Stimulated activated CD4-positive, alpha-beta T cell treated with anti-CD3 and anti-CD28 coated beads, TNF-alpha, amount 100 ng/mL, for 4 hours (primary cell): ENCODE measurements around the gene MAN1C1.
"Not testable (repeated sequence)": the region's sequence is repeated elsewhere in the genome, so short reads cannot be mapped to it uniquely, and the experiment has no call there.

Experiments
- DNase-seq, 3 experiments: peaks; one replicate each; pipeline ENCODE4 v3.0.0-alpha.2; 2020; ENCODE audit warnings: low read depth in 3 of 3

MAN1C1 gene

DNA sequence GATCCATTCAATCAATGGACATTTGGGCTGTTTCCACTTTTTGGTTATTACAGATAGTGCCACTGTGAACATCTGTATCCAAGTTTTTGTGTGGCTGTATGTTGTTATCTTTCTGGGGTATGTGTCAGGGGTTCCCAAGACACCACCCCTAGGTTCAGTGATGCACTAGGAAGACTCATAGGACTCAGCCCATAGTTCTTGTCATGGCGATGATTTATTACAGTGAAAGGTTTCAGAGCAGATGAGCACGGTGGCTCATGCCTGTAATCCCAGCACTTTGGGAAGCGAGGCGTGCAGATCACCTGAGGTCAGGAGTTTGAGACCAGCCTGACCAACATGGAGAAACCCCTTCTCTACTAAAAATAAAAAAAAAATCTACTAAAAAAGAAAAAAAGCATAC lies 64.1 kb downstream of the MAN1C1 start:
- DNase-seq, result no peak

DNA sequence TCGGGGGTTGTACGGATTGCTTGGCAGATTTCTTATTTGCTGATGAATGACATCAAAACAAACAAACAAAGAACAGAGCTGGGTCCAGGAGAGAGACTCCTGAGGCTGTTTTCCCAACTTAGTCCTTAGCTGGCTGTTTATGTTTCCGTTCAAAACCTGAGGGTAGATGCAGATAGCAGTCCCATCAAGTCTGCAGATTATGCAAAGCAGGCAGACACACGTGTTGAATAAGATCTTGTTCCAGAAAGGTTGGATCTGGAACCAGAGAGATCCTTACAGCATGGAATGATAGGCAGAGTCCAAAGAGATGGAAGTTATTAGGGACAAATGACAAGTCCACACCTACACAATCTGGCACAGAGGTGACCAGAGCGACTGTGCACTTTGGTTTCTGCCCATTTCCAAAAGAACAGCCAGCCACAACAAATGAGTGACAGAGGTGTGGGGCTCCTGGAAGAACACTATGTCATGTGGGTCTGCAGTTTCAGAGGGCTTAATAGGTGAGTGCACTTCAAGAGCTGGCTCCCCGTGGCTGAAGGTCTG lies 65.5 kb downstream of the MAN1C1 start:
- no peak for DNase-seq

DNA sequence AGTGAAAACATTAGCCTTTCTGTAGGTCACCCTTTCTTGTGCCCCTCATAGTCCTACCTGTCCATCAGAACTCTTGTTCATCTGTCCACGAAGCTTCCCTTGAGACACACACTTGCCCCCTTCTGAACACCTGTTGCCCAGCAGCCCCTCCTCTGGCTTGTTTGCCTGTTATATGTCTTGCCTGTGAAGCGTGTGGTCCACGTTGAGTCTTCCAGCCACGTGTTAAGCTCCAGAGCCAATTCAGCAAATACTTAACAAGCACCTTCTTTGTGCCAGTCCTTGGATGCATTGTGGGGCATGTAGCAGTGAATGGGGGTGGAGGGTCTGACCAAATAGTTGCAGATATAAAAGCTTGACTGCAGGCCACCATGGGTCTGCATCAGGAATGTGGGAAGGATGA lies 66.6 kb downstream of the MAN1C1 start:
- DNase-seq, result no peak

DNA sequence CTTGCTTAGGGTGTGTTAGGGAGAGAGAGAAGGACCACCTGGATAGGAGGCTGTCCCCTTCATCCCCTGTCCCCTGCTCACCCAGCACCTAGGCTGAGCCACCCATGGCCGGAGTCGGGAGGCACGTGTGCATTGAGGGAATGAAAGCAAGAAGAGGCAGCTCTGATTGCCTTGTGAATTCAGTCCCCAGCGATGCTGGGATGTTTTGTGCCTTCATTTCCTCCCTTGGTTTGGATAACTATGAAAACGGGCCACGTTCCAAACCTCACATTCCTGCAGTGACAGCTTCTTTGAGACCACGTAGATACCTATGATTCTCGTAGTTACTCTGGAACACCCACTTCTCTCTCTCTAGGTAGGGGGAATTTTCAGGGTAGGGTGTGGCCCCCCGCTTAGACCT lies 67.1 kb downstream of the MAN1C1 start:
- DNase-seq, result no peak

DNA sequence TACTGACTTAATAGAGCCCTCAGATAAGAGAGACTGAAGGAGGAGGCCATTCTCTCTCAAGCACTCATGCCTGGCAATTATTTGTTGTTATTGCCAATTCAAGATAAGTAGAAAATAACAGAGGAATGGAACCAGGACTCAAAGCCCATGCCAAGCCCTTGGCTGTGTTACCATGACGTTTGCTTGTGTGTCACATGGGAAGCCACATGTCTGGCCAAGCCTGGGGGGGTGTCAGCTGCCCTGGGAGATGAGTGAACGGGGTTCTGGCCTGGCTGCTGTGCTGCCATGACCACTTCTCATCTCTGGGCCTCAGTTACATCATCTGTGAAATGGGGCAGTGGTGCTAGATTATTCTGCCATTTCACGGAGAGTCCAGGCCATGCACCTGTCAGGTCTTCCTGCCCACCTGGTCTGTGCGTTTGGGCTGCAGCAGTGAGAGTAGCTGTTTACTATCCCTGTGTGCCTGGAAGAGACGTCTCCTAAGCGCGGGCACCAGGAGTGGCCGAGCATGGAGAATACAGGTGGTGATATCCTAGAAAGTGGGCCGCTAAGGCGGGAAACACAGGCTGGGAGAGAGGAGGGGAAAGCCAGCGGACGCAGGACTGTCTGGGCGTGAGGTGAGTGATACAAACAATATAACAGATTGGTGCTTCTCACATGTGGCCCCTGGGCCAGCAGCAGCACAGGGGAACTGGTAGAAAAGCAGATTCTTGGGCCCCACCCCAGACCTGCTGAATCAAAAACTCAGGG lies 67.8 kb downstream of the MAN1C1 start:
- no peak for DNase-seq

DNA sequence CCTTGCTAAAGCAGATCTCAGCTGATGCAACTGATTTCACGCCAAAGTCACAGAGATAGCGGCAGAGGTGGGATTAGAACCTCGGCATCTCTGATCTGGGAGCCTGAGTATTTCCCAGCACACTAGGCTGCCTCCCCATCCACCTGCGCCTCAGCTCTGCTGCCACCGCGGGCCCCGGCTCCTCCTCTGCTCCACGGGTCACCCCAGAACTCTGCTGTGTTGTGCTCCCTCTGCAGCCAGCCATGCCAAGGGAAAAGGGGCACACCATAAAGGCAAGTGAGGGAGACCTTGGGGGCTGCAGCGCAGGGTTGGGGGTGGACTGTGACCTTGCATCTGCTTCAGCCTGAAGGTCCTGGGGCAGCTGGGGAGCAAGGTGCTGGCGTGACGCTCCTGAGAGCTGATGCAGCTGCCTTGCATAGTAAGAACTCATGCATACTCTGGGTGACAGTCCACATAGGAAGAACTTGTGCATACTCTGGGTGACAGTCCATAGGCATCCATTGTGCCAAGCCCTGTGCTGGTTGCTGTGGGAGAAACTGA lies 68.7 kb downstream of the MAN1C1 start:
- DNase-seq, result no peak

DNA sequence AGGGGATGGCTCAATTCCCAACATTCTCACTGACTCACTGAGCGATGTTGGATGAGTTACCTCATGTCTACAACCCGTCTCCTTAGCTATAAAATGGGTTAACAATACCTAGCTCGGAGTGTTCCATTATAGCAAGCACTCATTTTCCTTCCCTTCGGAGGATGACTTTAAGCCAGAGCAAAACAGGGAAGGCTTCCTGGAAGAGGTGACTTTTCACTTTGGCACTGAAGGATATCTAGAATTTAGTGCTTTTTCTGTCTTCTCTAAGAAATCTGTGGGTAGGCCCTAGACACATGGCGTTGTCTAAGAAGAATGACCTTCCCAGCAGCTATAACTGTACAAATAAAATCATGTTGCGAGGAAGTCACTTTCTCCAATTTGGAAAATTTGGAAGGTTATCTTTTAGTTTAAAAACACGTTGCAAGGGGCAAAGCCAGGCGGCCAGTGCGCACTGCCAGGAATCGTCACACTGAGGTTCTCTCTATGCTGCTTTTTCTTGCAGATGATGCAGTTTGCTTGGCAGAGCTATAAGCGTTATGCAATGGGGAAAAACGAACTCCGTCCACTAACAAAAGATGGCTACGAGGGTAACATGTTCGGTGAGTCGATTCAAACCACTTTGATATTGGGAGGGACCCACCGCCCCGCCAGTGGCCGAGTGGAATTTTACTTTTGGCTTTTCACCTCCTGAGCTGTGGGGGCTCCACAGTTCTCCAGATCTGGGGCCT lies 69.5 kb downstream of the MAN1C1 start:
- no peak for DNase-seq

DNA sequence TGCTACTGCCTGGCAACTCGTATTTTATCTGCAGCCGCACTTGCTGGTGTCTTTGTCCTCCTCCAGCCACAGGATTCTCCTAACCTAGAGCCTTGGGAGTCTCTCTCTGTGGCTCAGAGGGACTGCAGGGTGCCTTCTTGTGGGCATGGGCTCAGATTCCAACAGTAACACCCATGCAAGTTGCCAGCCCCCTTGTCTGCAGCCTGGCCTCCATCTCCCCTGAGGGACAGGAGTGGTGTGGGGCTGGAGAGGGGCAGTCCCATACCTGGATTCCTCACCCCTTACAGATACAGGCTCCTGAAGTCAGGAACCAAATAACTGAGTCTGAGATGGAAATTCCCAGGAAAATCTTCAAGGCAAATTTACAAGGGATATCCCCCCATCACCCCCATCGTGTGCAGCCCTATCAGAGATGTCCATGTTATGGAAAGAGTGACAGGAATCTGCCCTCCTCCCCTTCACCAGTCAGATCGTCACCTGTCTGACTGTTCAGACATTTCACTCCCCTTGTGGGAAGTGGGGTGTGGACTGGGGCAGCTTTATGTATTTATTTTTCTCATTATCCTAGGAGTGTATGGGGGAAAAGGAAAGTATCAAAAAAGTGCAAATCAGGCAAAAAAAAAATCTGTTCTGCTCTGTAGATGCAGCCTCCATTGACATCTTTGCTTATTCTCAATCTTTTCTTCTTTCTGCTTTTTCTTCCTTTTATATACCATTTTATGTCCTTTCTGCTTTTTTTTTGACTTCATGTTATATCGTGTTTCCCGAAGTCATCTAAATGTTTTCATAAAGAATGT lies 70.8 kb downstream of the MAN1C1 start:
- no peak for DNase-seq

DNA sequence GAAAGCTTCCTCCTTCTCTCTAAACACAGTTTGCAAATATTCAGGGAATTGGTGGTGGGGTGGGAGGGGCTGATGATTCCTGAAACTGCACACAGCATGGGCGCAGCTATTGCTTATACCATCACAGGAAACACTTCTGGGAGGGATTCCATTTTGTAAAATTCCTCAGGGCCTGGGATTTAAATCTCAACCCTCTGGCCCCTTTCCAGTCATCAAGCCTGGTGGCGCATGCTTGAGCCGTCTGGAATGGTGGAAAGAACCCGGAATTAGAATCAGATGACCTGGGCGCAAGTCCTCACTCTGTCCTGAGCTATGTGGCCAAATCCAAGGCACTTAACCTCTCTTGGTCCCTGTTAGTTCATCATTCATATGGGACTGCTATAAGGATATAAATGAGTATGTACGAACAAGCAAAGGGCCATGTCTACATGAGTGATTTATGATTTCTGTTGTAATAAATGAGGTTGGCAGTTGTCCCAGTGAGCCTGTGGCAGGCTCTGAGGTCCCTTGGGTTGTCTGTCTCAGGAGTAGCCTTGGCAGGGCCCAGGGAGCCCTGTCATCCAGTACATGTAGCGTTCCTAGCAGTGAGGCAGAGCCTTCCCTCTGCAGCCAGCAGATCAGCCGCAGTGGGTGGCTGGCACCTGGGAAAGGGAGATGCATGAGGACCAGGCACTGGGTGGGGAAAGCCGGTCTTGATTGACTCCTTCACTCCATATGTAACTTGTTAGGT lies 72.0 kb downstream of the MAN1C1 start:
- DNase-seq, result no peak

DNA sequence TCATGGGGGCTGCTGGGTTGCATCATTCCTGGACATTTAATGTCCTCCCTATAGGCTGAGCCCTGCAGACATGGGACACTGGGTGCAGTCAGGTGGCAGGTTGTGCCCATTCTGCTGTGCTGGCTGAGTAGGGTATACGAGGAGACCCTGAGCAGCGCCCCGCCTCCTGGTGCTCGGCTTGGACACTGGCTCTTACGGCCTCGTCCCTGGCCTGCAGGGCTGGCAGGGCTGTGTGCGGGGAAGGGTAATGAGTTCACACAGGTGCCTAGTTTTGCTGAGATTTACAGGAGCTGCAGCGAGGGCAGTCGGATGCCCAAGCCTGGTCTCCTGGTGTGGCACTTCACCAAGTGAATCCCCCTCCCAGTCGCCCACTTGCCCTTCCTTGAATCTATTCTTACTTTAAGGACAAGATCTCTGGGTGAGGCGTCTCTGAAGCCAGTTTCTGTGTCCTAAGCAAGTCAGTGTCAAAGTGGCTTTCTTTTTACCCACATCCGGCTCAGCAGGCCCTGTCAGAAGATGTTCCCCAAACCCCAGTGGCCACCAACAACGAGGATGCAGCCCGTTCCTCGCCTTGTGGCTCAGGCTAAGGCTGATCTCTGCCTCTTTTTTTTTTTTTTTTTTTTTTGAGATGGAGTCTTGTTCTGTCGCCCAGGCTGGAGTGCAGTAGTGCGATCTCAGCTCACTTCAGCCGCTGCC lies 73.2 kb downstream of the MAN1C1 start:
- DNase-seq, result no peak

DNA sequence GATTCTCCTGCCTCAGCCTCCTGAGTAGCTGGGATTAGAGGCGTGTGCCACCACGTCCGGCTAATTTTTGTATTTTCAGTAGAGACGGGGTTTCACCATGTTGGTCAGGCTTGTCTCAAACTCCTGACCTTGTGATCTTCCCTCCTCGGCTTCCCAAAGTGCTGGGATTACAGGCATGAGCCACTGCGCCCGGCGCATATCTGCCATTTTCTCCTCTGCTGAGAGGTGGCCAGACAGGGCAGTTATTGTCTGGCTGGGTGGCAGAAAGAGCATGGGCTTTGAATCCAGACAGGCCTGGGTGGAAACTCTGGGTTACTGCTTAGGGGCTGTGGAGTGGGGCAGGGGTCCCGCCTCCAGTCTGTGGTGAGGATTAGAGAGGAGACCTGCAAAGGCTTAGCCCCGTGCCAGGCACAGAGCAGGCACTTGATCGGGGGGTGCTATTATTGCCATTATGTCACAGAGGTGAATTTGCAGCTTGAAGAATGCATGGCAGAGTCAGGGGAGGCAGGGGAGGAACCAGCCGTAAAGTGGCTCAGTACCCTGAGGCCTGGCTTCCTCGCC lies 73.9 kb downstream of the MAN1C1 start:
- no peak for DNase-seq

DNA sequence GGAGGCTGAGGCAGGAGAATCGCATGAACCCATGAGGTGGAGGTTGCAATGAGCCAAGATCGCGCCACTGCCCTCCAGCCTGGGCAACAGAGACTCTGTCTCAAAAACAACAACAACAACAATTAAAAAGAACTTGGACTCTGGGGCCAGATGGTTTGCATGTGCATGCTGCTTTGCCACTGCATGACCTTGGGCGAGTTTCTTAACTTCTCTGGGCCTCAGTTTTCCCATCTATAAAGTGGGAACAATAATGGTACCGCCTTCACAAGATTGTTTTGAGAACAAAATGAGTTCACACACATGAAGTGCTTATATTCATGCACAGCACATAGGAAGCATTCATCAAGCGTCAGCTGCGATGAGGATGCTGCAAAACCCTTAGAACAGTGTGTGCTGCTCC lies 74.6 kb downstream of the MAN1C1 start:
- no peak for DNase-seq

DNA sequence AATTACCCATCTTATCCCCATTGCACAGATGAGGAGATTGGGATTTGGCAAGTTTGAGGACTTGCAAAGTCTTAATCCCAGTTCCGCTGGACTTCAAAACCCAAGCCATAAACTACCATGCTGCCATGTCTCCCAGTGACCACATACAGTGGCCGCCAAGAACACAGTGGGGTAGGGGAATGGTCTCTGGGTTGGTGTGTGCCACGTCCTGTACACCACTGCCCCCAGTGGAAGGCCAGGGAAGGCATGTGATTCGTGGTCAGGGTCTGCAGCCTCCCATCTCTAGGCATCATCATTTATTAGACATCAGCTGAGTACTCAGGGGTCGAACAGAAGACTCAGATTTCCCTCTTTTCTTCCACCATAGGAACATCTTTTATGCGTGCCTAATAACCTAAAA lies 76.0 kb downstream of the MAN1C1 start:
- DNase-seq, result no peak

DNA sequence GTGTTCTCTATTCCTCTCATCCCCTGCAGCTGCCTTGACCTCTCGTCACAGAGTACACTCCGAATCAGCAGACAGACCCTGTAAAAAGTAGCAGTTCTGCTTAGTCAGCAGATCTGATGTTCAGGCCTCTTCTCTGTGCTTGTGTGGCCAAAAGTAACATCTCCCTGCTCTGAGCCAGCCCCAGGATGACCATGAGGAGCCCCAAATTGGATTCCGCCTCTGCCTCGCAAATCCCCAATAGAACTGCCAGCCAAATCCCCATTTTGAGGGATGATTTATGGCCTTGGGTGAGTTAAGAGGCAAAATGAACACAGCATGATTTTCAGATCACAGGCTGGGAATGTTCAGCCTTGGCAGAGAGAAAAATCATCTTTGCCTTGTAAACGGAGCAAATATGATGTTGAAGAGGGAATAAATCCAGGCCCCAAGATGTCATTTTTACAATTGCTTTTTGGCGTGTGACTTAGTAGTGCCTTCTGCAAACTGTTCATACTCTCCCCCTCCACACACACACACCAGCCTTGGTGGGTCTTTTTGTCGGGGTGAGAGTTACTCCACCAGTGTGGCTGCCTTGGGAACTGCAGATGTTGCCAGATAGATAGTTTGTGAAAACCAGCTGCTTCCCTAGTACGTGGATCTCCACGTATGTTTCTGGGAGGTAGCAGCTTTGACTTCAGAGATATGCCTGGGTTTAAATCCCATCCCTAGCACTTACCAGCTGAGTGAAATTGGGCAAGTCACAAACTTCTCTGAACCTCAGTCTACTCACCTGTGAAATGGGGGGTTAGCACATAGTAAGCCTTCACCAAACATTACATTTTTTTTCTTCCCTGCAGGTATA lies 77.8 kb downstream of the MAN1C1 start:
- DNase-seq, result no peak

DNA sequence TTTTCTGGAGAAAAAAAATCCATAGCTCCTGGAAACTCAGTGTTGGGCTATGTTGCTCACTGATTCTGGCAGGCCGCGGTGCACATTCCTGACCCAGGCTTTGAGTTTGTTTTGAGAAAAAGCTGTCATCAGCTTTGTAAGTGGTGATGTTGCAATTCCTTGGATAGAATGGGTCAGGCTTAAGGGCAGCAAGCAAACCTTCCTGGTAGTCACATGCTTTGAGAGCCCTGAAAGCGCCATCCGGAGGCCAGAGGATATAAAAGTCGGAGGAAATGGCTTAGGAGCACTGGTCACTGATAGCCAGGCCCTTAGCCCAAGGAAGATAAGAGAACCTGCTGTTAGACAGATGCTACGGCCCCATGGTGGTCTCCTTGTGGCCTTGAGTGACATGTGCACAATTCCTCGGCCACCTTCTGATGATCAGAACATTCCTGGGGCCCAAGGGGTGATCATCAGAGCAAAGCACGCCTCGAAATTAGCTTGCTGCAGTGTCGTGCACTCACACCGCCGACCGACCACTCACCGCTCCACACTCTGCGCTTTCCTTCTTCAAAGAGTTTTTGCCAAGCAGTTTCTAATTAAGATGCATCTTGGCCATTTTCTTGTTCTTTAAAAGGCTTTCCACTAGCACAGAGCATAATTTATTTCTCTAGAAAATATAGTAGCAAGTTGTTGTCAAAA lies 78.6 kb downstream of the MAN1C1 start:
- DNase-seq, result no peak

DNA sequence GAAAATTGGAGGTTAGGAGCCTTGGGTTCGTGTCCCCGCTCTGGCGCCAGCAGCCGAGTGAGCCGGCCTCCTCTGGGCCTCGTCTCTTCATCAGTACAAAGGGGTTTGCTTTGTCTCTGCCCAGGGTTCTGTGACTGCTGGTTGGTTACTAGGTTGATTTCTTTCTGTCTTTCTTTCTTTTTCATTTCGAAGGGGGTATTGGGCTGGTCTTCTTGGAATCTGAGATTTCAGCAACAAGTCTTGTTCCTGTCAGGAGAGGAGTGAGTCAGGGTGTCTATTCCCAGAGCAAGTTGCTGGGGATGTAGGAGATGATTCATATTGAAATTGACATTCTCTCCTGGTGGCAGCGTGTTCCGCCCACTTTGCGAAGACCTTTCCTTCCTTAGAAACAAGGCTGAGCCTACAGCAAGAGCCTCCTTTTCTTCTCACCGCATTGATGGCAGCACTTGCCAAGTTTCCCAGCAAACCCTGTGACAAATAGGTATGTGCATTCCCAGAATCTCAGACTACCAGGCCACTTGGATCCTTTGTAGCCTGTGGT lies 79.2 kb downstream of the MAN1C1 start:
- DNase-seq, result no peak

DNA sequence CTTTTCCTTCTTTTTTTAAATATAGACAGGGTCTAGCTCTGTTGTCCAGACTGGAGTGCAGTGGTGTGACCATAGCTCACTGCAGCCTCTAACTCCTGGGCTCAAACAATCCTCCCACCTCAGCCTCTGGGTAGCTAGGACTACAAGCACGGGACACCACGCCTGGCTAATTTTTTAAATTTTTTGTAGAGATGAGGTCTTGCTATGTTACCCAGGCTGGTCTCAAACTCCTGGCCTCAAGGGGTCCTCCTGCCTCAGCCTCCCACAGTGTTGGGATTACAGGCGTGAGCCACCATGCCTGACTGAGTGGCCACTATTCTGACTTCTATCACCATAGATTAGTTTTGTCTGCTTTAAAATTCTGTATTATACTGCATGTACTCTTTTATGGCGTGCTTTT lies 80.1 kb downstream of the MAN1C1 start:
- not testable (repeated sequence) for DNase-seq

DNA sequence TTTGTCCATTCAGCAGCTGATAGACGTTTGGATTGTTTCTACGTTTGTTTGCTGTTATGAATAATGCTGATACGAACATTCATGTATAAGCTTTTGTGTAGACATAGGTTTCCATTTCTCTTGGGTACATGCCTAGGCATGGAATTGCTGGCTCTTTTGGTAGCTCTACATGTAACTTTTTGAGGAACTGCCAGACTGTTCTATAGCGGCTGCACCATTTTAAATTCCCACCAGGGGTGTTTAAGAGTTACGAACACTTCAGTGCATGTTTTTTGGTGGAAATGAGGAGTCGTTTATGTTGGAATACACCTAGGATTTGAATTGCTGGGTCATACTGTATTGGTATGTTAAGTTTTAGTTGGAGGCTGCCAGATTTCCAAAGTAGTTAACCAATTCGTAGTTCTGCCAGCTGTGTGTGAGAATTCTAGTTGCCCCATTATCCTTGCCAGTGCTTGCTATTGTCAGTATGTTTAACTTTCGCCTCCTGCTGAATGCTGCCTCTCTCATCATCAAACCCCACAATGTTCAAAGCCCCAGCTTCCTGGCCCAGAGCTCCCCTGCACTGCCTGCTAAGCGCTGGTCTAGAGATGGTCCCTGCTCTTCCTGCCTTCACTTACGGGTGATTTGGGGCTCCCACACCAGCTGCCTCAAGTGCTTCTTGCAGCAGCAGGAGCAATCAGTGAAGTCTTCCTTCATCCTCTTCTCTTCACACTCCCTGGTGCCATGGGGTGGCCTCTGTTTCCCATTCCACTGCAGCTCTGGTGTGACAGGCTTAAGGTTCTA lies 81.0 kb downstream of the MAN1C1 start:
- DNase-seq, result no peak
